Tibial artery (tissue), 4 donors: Measurements from ENCODE around the gene GOLGA6L6.
"Not testable (repeated sequence)": the region's sequence is repeated elsewhere in the genome, so short reads cannot be mapped to it uniquely, and the experiment has no call there.

Experiments
- DNase-seq, 2 donors: peaks; one replicate each; pipeline ENCODE4 v3.0.0-alpha.2; 2019
- H3K27ac ChIP-seq, 2 donors: fragments of 200-600 bp; sonication (generic) in 1 of 2; 1 replicate in 1 of 2; 2 replicates in 1 of 2; pipeline ENCODE4 v1.5.1; 2018 to 2019; ENCODE audit warnings: mild to moderate bottlenecking in 1 of 2
- H3K27me3 ChIP-seq, 2 donors: fragments of 200-600 bp; sonication (generic) in 1 of 2; one replicate each; pipeline versions ENCODE4 v1.5.1 to v1.6.0; 2016 to 2019
- H3K36me3 ChIP-seq, 3 donors: fragments of 200-600 bp; sonication (generic) in 2 of 3; one replicate each; pipeline ENCODE4 v1.5.1; 2016 to 2019; ENCODE audit warnings: mild to moderate bottlenecking in 2 of 3
- H3K4me1 ChIP-seq, 4 donors: fragments of 200-600 bp; sonication (generic) in 2 of 4; 1 replicate in 3 of 4; 2 replicates in 1 of 4; pipeline ENCODE4 v1.5.1; 2016 to 2019
- H3K4me3 ChIP-seq, 2 donors: fragments of 200-600 bp; sonication (generic) in 1 of 2; 1 replicate in 1 of 2; 2 replicates in 1 of 2; pipeline ENCODE4 v1.5.1; 2018 to 2019; ENCODE audit warnings: mild to moderate bottlenecking in 2 of 2
- H3K9me3 ChIP-seq, 3 donors: fragments of 200-600 bp; sonication (generic) in 1 of 3; one replicate each; pipeline ENCODE4 v1.5.1; 2016 to 2019
- intact Hi-C: fragments of 100-400 bp; cut with DNase I; formaldehyde crosslinking; loops from one replicate; pipeline ENCODE4 v1.15.0; 2023; ENCODE audit warnings: low total_unique reads

The GOLGA6L6 gene

GRCh38 chr15:20489320-20489719, 52.3 kb downstream of the GOLGA6L6 start:
- H3K27ac ChIP-seq, H3K9me3 ChIP-seq, intact Hi-C loops, H3K36me3 ChIP-seq, DNase-seq, H3K4me1 ChIP-seq, H3K27me3 ChIP-seq, H3K4me3 ChIP-seq: not testable (repeated sequence)
